GM18873 (cell line): ENCODE measurements around the gene SPARC.
"Not testable (repeated sequence)": the region's sequence is repeated elsewhere in the genome, so short reads cannot be mapped to it uniquely, and the experiment has no call there.

Experiments used
- ATAC-seq: cut with Tn5 transposase; IDR thresholded peaks from one replicate; pipeline ENCODE4 v1.9.1; 2021; ENCODE audit warnings: mild to moderate bottlenecking, moderate library complexity, moderate number of reproducible peaks; ENCODE audit not compliant: unreplicated experiment, low FRiP score

SPARC gene

GRCh38 chr5:151686674-151687407, at the start of gene SPARC:
SPARC (minus strand) TSS chr5:151686915; CDS start chr5:151676188, 10,727 bp downstream.
- peak; percentile 53 for ATAC-seq

DNA sequence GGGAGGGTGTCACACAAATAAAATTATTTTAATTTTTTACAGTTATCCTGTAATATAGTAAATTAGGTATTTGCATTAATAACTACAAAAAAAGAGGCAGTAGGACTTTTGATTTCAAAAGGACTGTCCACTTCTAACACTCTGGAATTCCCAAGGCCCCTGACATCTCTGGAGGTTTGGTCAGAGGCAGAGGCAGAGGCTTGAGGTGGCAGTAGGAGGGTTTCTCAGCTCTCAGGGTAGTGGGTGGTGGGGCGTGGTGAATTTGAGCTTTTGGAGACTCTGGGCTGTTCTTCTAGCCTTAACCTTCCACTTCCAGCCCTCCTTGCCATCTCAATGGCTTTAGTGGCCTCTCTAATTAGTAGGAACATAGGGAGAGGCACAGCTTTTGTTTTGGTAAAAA, 48.9 kb upstream of the SPARC start:
- no peak for ATAC-seq

DNA sequence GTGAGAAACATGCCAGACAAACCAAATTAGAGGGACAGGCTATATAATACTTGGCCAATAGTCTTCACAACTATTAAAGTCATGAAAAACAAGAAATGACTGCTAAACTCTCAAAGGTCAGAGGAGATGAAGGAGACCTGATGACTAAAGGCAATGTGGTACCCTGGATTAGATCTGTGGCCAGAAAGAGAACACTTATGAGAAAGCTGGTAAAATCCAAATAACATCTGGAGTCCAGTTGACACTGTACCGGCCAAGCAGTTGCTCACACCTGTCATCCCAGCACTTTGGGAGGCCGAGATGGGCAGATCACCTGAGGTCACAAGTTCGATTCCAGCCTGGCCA, 47.3 kb upstream of the SPARC start:
- no peak for ATAC-seq

DNA sequence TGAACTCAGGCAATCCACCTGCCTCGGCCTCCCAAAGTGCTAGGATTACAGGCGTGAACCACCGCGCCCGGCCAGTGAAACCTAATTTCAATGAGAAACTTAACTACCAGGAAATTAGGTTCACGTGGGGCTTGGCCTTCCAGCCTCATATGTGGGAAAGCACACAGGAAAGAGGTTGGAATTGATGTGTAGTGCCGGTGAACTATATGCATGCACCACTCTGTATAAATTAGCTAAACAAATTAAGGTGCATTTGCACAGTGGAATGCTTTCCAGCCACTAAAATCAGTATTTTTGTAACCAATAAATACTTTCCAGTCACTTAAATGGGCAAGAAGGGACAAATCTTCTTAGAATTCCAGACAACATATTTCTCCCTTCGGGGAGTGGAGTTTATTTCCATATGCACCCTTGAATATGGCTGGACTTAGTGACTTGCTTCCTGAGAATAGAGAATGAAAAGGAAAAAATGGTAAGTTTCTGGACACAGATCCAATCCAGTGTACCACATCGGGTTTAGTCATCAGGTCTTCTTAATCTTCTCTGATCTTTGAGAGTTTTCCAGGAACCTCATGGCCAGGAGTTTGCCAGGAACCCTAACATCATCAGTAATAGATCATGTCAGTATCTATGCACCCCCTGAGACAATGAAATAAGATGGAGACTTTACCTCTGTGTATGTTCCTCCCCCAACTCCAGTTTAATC, 46.8 kb upstream of the SPARC start:
- no peak for ATAC-seq

DNA sequence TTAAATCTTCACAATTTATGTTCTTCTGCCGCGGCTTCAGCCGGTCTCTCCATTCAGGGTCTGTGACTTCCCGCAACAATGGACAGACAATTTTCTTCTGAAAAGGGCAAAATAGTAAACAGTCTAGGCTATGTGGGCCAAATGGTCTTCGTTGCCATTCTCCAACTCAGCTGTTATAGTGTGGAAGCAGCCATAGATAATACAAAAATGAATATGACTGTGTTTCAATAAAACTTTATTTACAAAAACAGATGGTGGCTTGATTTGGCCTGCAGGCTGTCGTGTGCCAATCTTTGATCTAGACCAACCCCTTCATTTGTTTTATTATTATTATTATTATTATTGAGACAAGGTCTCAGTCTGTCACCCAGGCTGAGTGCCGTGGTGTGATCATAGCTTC, 43.7 kb upstream of the SPARC start:
- no peak for ATAC-seq

DNA sequence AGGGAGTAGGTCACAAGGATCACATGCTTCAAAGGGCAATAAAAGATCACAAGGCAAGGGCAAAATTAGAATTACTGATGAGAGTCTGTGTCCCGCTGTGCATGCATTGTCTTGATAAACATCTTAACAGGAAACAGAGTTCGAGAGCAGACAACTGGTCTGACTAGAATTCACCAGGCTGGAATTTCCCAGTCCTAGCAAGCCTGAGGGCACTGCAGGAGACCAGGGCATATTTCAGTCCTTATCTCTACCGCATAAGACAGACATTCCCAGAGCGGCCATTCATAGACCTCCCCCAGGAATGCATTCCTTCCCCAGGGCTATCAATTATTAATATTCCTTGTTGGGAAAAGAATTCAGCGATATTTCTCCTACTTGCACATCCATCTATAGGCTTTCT, 42.9 kb upstream of the SPARC start:
- ATAC-seq, result not testable (repeated sequence)

DNA sequence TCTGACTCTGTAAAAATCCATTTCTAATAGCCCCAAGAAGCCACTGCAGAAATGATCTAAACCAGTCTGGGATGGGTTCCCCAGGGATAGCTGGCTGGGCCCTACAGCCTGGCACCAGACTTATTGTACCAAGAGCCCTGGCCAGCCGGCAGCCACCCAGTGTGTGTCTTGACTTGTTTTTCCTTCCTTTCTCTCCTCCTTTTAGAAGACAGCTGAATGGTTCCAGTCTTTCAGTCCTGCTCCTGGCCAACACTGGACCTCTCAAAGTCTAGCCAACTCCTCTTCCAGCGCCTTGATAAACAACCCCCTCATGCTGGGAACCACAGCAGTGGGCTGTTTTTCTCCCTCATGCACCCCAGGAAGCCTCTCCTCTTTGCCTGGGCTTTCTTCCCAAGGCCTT, 37.6 kb upstream of the SPARC start:
- ATAC-seq, result no peak

DNA sequence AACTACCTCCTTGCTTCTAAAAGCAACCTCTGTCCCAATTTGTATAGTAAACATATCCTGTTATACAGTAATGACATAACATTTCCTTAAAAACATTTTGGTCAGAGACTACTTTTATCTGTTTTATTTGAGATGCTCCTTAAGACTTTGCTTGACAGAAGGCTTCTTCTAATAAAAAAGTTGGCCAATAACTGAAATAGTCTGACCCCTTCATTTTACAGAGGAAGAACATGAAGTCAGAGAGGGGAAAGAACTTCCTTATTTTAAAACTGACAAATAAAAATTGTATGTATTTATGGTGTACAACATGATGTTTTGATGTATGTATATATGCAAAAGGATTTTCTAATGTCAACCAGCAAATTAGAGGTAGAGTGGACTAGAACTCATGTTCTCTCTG, 35.8 kb upstream of the SPARC start:
- ATAC-seq, result no peak

GRCh38 chr5:151721812-151722391, 35.2 kb upstream of the SPARC start:
- ATAC-seq, result no peak

- peak; percentile 87 for ATAC-seq
These were observed 34.5 kb upstream of the SPARC start for GRCh38 chr5:151721087-151721646.

DNA sequence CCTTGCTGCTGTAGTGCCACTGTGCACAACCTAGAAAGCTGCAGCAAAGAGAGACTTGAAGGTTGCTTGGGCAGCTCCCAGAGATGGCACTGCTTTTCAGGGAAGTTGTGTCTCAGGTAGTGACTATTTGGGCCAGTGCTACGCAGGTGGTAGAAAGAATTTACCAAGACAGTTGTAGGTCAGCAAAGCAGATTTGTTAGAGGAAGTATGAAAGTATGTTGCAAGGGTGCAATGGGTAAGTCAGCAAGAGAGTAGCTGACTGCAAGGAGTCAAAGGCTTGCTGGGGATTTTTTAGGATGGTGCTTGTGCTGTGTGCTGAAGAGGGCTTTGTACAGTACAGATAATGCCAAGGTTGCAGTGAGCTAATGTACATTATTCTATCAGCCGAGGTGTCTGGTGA, 33.5 kb upstream of the SPARC start:
- no peak for ATAC-seq

DNA sequence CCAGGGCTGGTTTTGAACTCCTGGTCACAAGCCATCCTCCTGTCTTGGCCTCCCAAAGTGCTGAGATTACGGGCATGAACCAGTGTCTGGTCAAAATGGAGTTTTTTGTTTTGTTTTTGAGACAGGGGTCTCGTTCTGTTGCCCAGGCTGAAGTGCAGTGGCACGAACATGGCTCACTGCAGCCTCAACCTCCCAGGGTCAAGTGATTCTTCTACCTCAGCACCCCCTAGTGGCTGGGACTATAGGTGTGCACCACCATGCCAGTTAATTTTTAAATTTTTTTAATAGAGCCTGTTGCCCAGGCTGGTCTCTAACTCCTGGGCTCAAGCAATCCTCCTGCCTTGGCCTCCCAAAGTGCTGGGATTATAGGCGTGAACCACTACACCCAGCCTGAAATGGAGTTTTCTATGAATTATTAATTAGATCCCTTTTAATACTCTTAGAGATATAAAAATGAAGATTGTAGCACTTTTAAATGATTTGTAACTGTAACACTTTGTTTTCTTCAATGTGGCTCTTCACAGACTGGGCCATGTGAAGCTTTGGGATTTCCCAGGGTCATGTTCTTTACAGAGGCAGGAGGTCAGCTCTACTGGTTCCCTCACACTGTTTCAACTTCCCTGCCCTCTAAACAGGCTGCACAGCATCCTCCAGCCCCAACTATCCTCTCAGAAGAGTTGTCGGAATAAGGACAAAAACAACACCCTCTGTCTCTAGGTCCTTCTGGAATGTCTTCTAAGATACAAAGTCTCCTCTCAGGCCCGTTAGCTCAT, 32.7 kb upstream of the SPARC start:
- no peak for ATAC-seq

- ATAC-seq, result no peak
These were observed 31.9 kb upstream of the SPARC start for GRCh38 chr5:151718646-151719045.

GRCh38 chr5:151718153-151718552, 31.4 kb upstream of the SPARC start:
- no peak for ATAC-seq

DNA sequence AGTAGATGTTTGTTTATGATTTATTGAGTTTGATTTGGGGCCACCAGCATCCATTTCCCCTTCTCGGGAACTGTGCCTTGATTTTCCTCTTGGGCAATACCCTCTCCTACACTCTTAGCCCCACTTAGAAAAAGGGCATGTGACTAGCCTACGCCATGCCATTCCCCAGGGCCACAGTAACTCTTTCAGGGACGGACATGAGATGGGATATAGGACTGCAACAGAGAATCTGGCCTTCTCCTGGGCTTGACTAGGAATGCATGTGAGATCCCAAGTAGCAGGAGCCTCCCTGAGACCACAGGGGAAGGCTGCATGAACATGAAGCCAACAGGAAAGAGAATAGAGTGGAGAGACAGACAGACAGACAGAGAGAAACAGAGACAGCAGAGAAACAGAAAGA, 30.7 kb upstream of the SPARC start:
- ATAC-seq, result no peak

DNA sequence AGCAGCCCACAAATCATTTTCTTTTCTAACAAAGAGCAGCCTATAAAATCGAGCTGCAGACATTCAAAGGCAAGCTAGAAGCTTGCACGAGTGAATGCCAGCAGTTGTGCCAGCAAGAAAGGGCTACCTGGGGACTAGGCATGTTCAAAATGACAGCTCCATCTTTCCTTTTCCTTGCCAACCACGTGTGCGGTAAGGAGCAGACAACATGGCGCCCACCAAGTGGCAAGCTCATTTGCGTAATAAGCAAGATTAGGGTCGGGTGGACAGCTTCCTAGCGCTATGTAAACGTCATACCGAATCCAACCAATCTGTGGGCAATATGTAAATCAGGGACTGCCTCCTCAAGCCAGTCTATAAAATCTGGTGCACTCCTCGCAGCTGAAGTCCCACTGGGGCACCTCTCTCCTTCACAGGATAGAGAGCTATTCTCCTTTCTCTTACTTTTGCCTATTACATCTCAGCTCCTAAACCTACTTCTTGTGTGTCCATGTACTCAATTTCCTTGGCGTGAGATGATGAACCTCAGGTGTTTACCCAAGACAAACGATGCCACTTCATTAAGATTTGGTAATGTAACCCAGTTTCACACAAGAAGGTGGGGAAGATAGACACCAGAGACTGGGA, 22.5 kb upstream of the SPARC start:
- ATAC-seq, result no peak

DNA sequence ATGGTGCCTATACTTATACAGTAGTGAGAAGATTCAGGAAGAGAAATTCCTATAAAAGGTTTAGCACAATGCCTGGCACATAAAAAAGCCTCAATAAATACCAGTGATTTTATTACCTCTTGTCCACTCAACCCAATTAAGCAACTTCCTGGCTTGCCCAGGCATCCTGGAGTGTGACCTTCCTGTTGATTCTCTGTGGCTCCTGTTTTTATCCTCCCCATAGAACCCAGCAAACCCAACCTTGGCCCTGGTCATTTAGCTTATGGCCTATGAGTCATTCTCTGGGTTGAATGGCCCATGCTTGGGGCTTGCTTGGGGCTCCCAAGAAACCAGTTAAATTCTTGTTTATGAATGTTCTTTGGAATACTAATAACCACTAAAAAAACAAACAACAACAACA, 21.4 kb upstream of the SPARC start:
- no peak for ATAC-seq

DNA sequence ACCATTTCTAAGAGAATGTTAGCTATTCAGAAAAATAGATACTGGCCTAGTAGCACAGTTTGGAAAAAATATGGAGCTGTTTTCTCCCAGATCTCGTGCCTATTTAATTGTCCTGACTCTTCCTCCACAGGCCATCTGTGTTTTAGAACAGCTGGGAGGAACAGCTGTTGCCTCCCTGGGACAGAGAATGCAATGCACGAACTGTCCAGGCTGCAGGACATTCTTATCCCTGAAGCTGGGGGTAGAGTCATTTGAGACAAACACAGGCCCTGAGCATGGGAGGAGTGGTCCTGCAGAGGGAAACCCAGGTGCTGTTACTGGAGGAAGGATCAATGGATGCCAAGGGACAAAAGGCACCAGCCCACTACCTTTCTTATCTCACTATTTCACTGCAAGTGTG, 20.9 kb upstream of the SPARC start:
- ATAC-seq, result no peak

- no peak for ATAC-seq
These were observed 20.2 kb upstream of the SPARC start for GRCh38 chr5:151706906-151707305.

DNA sequence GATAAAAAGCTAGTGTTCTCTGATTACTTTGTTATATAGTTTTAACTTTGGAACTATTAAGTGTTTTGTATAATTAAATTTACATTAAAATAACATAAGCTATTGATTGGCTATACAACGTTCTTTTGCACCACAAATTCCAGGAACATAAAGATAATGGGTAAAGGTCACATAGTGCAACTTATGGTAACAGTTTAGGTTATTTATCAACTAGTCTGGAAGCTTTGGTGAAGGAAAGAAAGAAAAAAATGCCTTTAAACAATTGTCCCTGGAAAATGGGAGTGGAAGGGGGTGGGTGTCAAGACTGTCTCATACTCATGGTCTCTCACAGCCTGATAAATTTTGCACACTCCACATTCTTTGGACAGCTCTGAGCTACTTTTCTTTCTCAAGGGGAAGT, 17.1 kb upstream of the SPARC start:
- ATAC-seq, result no peak
